Natural killer cell (primary cell): Measurements from ENCODE around the gene KIF16B. TPM values are rescaled to one million over a fixed set of nuclear protein-coding genes. Genes with fewer than 3 reads are reported as not detected.

ENCODE experiments used
- ATAC-seq, 3 donors: fragments of 150-1000 bp in 2 of 3; fragments of 200-7000 bp in 1 of 3; cut with Tn5 transposase; 1 replicate in 1 of 3; 2 replicates in 2 of 3; pipeline ENCODE4 v1.10.0; 2021; ENCODE audit warnings: mild to moderate bottlenecking in 2 of 3, moderate library complexity in 2 of 3
- DNase-seq, 2 donors: peaks; one replicate each; pipeline versions ENCODE4 v3.0.0 to v3.0.0-alpha.2; 2013 to 2021; ENCODE audit warnings: mixed read lengths in 1 of 2
- H3K27ac ChIP-seq: one replicate; pipeline ENCODE4 v1.5.1; 2013; ENCODE audit warnings: mild to moderate bottlenecking, low read length
- H3K27me3 ChIP-seq: one replicate; pipeline ENCODE4 v1.6.1; 2013; ENCODE audit warnings: low read length; ENCODE audit not compliant: control insufficient read depth, insufficient read depth
- H3K36me3 ChIP-seq: one replicate; pipeline ENCODE4 v1.6.1; 2013; ENCODE audit warnings: low read length; ENCODE audit not compliant: control insufficient read depth, insufficient read depth
- H3K4me1 ChIP-seq: one replicate; pipeline ENCODE4 v1.6.1; 2013; ENCODE audit warnings: low read length; ENCODE audit not compliant: control insufficient read depth, insufficient read depth
- H3K4me3 ChIP-seq: one replicate; pipeline ENCODE4 v1.5.1; 2013; ENCODE audit warnings: low read length
- H3K9me3 ChIP-seq: one replicate; pipeline ENCODE4 v1.6.1; 2013; ENCODE audit warnings: low read length; ENCODE audit not compliant: control insufficient read depth, insufficient read depth
- H3K27ac Mint-ChIP-seq, 2 donors: one replicate each; pipeline ENCODE4 v1.8.0; 2022; ENCODE audit warnings: mild to moderate bottlenecking in 2 of 2, mixed read lengths in 2 of 2, moderate library complexity in 1 of 2
- H3K27me3 Mint-ChIP-seq, 2 donors: one replicate each; pipeline ENCODE4 v1.8.0; 2022; ENCODE audit warnings: low read depth in 2 of 2, mixed read lengths in 2 of 2
- H3K36me3 Mint-ChIP-seq: one replicate; pipeline ENCODE4 v1.8.0; 2022; ENCODE audit warnings: mixed read lengths
- H3K4me1 Mint-ChIP-seq, 2 donors: one replicate each; pipeline ENCODE4 v1.8.0; 2022; ENCODE audit warnings: mixed read lengths in 2 of 2
- H3K4me3 Mint-ChIP-seq: one replicate; pipeline ENCODE4 v1.8.0; 2022; ENCODE audit warnings: mild to moderate bottlenecking, moderate library complexity, mixed read lengths
- H3K9me3 Mint-ChIP-seq, 2 donors: one replicate each; pipeline ENCODE4 v1.8.0; 2022; ENCODE audit warnings: mixed read lengths in 2 of 2
- CTCF ChIP-seq: fragments of 200-600 bp; IDR thresholded peaks from one replicate; pipeline ENCODE4 v1.8.0; 2022; ENCODE audit warnings: antibody characterized with exemption
- WGBS: methylation state at CpG from one replicate; pipeline ENCODE4 v1.1.7; 2013; ENCODE audit warnings: missing lambda C conversion rate; ENCODE audit not compliant: insufficient coverage; 5-methylcytosine and 5-hydroxymethylcytosine counted together
- intact Hi-C: fragments of 100-400 bp; cut with micrococcal nuclease; formaldehyde crosslinking; loops from one replicate; pipeline ENCODE4 v1.14.2; 2022
- total RNA-seq, 4 donors: library from RNA; stranded (reverse); fragments of 120-200 nt in 1 of 4; gene quantifications; one replicate each; pipeline versions ENCODE4 v1.2.3 to v1.2.4, GENCODE V29; 2013 to 2022

Gene KIF16B
- total RNA-seq, 3 donors from 2014 or later (not counting 1 experiment from before 2014, with no cell fraction given): 3.9 to 11.8 (median 9.2) TPM

GRCh38 chr20:16388731-16389130 is 184.5 kb downstream of the KIF16B start:
- H3K27me3 ChIP-seq: no peaks in the 10 kb centered on the region
- TF ChIP-seq CTCF: no peak
- Mint-ChIP-seq H3K4me3 (no peak overlapping the region), H3K27me3 (no peaks in the 10 kb centered on the region), H3K27ac (no peak overlapping the region), H3K4me1 (no peaks in the 10 kb centered on the region), H3K9me3 (no peaks in the 10 kb centered on the region), H3K36me3 (no peaks in the 10 kb centered on the region)
- no peak for DNase-seq
- WGBS: 86% methylated on average over 6 of the region's 6 CpGs
- peaks cover 5% of the 10 kb centered on the region for H3K4me1 ChIP-seq
- H3K9me3 ChIP-seq: no peaks in the 10 kb centered on the region
- ATAC-seq: no peak
- H3K4me3 ChIP-seq: no peak overlapping the region
- H3K27ac ChIP-seq: no peak overlapping the region
- intact Hi-C loops: no loop called here
- H3K36me3 ChIP-seq: no peaks in the 10 kb centered on the region

- WGBS: 73% methylated on average over 6 of the region's 6 CpGs
- DNase-seq: no peak
These were observed 185.6 kb downstream of the KIF16B start for GRCh38 chr20:16387666-16388065.

GRCh38 chr20:16385891-16386290 is 187.4 kb downstream of the KIF16B start:
- H3K27ac Mint-ChIP-seq: no peak overlapping the region
- Histone ChIP-seq H3K4me3 (no peak overlapping the region), H3K27ac (no peak overlapping the region), H3K4me1 (no peaks in the 10 kb centered on the region), H3K27me3 (no peaks in the 10 kb centered on the region), H3K36me3 (no peaks in the 10 kb centered on the region), H3K9me3 (no peaks in the 10 kb centered on the region)
- no peak overlapping the region for H3K4me3 Mint-ChIP-seq
- H3K9me3 Mint-ChIP-seq: no peaks in the 10 kb centered on the region
- TF ChIP-seq CTCF: no peak
- no peaks in the 10 kb centered on the region for H3K4me1 Mint-ChIP-seq
- H3K27me3 Mint-ChIP-seq: no peaks in the 10 kb centered on the region
- 90% methylated on average over 5 of the region's 5 CpGs for WGBS
- DNase-seq (no peak), ATAC-seq (no peak)
- H3K36me3 Mint-ChIP-seq: no peaks in the 10 kb centered on the region
- intact Hi-C loops: no loop called here

More at GRCh38 chr20:16387666-16388065, 185.6 kb downstream of the KIF16B start:
- TF ChIP-seq CTCF: no peak
- Histone ChIP-seq H3K27me3 (no peaks in the 10 kb centered on the region), H3K36me3 (no peaks in the 10 kb centered on the region), H3K4me3 (no peak overlapping the region), H3K4me1 (peaks cover 5% of the 10 kb centered on the region), H3K9me3 (no peaks in the 10 kb centered on the region), H3K27ac (no peak overlapping the region)
- ATAC-seq: no peak
- Mint-ChIP-seq H3K4me3 (no peak overlapping the region), H3K4me1 (no peaks in the 10 kb centered on the region), H3K36me3 (no peaks in the 10 kb centered on the region), H3K27me3 (no peaks in the 10 kb centered on the region), H3K27ac (no peak overlapping the region), H3K9me3 (no peaks in the 10 kb centered on the region)
- intact Hi-C loops: no loop called here

GRCh38 chr20:16385462-16385861 is 187.8 kb downstream of the KIF16B start:
- 65% methylated on average over 4 of the region's 4 CpGs for WGBS
- no peak for ATAC-seq
- no peaks in the 10 kb centered on the region for H3K9me3 ChIP-seq
- intact Hi-C loops: no loop called here
- Mint-ChIP-seq H3K27ac (no peak overlapping the region), H3K27me3 (no peaks in the 10 kb centered on the region), H3K4me1 (no peaks in the 10 kb centered on the region), H3K36me3 (no peaks in the 10 kb centered on the region), H3K9me3 (no peaks in the 10 kb centered on the region), H3K4me3 (no peak overlapping the region)
- no peak for TF ChIP-seq CTCF
- H3K27me3 ChIP-seq: no peaks in the 10 kb centered on the region
- no peak overlapping the region for H3K4me3 ChIP-seq
- H3K36me3 ChIP-seq: no peaks in the 10 kb centered on the region
- H3K27ac ChIP-seq: no peak overlapping the region
- H3K4me1 ChIP-seq: no peaks in the 10 kb centered on the region
- no peak for DNase-seq
